ENCODE results near the gene ZC3HAV1.

DNA sequence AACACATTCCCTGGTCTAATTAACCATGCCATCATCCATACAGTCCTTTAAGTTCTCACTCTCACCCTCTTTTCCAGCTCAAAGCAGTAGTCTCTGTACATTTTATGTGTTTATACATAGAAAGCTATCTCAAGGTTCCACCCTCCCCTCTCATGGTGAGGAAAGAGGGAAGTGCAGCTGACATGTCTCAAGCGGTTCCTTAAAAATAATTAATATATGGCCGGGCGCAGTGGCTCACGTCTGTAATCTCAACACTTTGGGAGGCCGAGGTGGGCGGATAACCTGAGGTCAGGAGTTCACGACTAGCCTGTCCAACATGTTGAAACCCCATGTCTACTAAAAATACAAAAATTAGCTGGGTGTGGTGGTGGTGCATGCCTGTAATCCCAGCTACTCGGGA, 36.7 kb downstream of the ZC3HAV1 start:
- TF ChIP-seq, protein P1, sequence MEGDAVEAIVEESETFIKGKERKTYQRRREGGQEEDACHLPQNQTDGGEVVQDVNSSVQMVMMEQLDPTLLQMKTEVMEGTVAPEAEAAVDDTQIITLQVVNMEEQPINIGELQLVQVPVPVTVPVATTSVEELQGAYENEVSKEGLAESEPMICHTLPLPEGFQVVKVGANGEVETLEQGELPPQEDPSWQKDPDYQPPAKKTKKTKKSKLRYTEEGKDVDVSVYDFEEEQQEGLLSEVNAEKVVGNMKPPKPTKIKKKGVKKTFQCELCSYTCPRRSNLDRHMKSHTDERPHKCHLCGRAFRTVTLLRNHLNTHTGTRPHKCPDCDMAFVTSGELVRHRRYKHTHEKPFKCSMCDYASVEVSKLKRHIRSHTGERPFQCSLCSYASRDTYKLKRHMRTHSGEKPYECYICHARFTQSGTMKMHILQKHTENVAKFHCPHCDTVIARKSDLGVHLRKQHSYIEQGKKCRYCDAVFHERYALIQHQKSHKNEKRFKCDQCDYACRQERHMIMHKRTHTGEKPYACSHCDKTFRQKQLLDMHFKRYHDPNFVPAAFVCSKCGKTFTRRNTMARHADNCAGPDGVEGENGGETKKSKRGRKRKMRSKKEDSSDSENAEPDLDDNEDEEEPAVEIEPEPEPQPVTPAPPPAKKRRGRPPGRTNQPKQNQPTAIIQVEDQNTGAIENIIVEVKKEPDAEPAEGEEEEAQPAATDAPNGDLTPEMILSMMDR (IDR thresholded peaks at IDR 0.05 in 8 of 11, conservative IDR thresholded peaks at IDR 0.05 in 3 of 11) = no peak
- TF ChIP-seq POLR2A (IDR thresholded peaks at IDR 0.05) (no peak), POLR2AphosphoS5 (IDR thresholded peaks at IDR 0.05) (no peak)

All from spleen (tissue), 7 donors.